Body of pancreas (tissue), 4 donors: ENCODE data around the gene LYRM1. TPM values are rescaled to one million over a fixed set of nuclear protein-coding genes. Genes with fewer than 3 reads are reported as not detected.
A peak's percentile ranks its signal among the peaks of the same experiment; 100 is the strongest.

Source experiments
- ATAC-seq: fragments of 150-250 bp; one replicate; pipeline ENCODE4 v1.9.1; 2016
- DNase-seq, 4 donors: peaks; one replicate each; pipeline ENCODE4 v3.0.0-alpha.2; 2019
- H3K27ac ChIP-seq, 4 donors: fragments of 200-600 bp; sonication (generic); 1 replicate in 3 of 4; 2 replicates in 1 of 4; pipeline versions ENCODE4 v1.5.1 to v1.6.1; 2016 to 2019; ENCODE audit warnings: mild to moderate bottlenecking in 1 of 4, mixed read lengths in 1 of 4, moderate library complexity in 1 of 4
- H3K27me3 ChIP-seq, 2 donors: fragments of 200-600 bp; sonication (generic); one replicate each; pipeline ENCODE4 v1.6.0; 2016; ENCODE audit warnings: mild to moderate bottlenecking in 1 of 2
- H3K36me3 ChIP-seq, 2 donors: fragments of 200-600 bp; sonication (generic); replicated peaks in 1 of 2; 2 replicates each; pipeline ENCODE4 v1.5.1; 2016; ENCODE audit warnings: low read depth in 2 of 2; ENCODE audit not compliant: insufficient read depth in 1 of 2
- H3K4me1 ChIP-seq: fragments of 200-600 bp; sonication (generic); one replicate; pipeline ENCODE4 v1.6.0; 2016
- H3K4me3 ChIP-seq, 2 donors: fragments of 200-600 bp; sonication (generic); 1 replicate in 1 of 2; 2 replicates in 1 of 2; pipeline ENCODE4 v1.5.1; 2016 to 2019
- H3K9me3 ChIP-seq, 3 donors: fragments of 200-600 bp; sonication (generic); 1 replicate in 2 of 3; 2 replicates in 1 of 3; pipeline ENCODE4 v1.5.1; 2016
- POLR2A ChIP-seq, 3 donors: fragments of 450-650 bp; IDR thresholded peaks; one replicate each; pipeline ENCODE4 v1.6.1; 2016; ENCODE audit warnings: antibody characterized with exemption in 3 of 3, mild to moderate bottlenecking in 2 of 3
- WGBS, 2 donors: methylation state at CpG; one replicate each; pipeline ENCODE4 v1.1.5; 2017; 5-methylcytosine and 5-hydroxymethylcytosine counted together
- intact Hi-C: fragments of 100-400 bp; cut with DNase I; formaldehyde crosslinking; loops from one replicate; pipeline ENCODE4 v1.15.1; 2023
- total RNA-seq, 2 donors: library from RNA; depleted of rRNA; stranded (reverse); fragments of >200 nt; gene quantifications; one replicate each; pipeline ENCODE4 v1.1.0, GENCODE V29; 2016
- TF ChIP-seq, protein P1 (sequence below), 7 experiments: fragments of 450-650 bp in 4 of 7; fragments of 200-600 bp in 3 of 7; sonication (generic) in 3 of 7; IDR thresholded peaks; one replicate each; pipeline ENCODE4 v1.5.1; 2016 to 2019; ENCODE audit warnings: antibody characterized with exemption in 7 of 7

Gene LYRM1, protein sequence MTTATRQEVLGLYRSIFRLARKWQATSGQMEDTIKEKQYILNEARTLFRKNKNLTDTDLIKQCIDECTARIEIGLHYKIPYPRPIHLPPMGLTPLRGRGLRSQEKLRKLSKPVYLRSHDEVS
- total RNA-seq = 10 to 100 TPM; 13.5 to 18.9 TPM

DNA sequence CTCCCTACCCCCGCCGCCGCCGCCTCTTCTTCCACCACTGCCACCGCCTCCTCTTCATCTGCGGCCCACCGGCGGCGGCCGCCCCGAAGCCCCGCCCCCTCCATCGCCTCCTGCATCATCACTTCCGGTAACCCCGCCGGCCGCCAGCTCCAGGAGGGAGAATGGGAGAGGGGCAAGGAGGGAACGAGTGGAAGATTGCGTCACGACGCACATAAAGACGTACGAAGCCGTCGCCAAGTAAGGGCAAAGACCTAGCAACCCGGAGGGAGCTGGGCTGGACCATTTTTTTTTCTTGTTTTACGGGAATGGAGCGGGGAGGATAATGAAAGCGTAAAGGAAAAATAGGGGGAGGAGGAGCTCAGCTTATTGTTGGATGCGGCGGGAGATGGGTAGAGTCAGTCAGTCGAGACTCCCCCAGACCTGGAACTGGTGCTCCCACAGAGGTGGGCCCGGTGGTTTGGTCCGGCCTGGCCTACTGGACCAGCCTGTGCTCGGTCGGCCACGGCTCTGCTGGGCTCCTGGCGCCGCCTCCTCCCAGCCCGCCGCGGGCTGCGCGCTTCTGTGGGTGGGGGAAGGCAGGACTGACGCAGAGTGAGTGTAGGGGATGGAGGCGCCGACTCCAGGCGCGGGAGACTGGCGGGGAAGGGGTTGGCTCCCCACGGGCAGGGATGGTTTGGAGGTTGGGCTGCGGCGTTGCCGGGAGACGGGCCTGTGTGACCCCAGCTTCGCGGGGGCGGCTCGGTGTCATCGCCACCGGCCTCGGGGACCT, at the start of gene LYRM1, which contains the start of gene DCUN1D3:
TSS of gene LYRM1 (plus strand) at position 473 of the 769 bp plus-strand sequence. CDS start 14,785 bp downstream, outside the sequence.
TSS of gene DCUN1D3 (minus strand) at position 60 of the 769 bp plus-strand sequence. CDS start 37,820 bp downstream, outside the sequence.
- DNase-seq = peak; percentile 94 to 98 (median 96)
- ATAC-seq = peak; percentile 92
- intact Hi-C loops = loop anchor here (10.0 kb wide), 1 partner anchor 46 kb away; no protein-coding TSS in a partner anchor
- WGBS, 2 donors = 0 to 1% methylated on average over 23 to 61 of the region's 62 CpGs
- Histone ChIP-seq H3K4me1 (peaks cover 71% of the 10 kb centered on the region), H3K4me3 (peak within 1 kb of the TSS; percentile 45 to 59), H3K36me3 (no peaks in the 10 kb centered on the region), H3K9me3 (no peaks in the 10 kb centered on the region), H3K27me3 (no peaks in the 10 kb centered on the region), H3K27ac (peak within 1 kb of the TSS; percentile 90 to 97 (median 95))
- TF ChIP-seq POLR2A (IDR thresholded peaks at IDR 0.05) = peak; percentile 87 to 95 (median 94)
- TF ChIP-seq, protein P1, sequence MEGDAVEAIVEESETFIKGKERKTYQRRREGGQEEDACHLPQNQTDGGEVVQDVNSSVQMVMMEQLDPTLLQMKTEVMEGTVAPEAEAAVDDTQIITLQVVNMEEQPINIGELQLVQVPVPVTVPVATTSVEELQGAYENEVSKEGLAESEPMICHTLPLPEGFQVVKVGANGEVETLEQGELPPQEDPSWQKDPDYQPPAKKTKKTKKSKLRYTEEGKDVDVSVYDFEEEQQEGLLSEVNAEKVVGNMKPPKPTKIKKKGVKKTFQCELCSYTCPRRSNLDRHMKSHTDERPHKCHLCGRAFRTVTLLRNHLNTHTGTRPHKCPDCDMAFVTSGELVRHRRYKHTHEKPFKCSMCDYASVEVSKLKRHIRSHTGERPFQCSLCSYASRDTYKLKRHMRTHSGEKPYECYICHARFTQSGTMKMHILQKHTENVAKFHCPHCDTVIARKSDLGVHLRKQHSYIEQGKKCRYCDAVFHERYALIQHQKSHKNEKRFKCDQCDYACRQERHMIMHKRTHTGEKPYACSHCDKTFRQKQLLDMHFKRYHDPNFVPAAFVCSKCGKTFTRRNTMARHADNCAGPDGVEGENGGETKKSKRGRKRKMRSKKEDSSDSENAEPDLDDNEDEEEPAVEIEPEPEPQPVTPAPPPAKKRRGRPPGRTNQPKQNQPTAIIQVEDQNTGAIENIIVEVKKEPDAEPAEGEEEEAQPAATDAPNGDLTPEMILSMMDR (IDR thresholded peaks at IDR 0.05) = no peak

DNA sequence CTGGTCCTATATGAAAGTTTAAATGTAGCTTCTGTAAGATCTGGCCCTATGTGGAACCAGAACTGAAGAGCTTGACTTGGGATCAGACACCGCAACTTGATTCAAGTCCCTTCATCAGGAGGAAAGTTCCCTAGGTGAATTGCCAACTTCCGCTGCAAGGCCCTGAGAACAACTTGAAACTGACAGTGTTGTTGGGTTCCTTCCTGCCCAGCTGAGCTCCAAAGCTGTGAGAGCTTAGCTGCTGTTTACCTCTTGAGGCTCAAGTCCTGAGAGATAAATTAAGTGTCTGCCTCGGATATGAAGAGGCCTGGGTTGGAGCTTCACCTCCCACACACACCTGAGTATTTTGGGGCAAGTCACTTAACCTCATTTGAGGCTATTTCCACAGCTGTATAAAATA, 49.6 kb upstream of the LYRM1 start:
- peak overlapping the region in 3 of 4 donors; percentile 29 to 72 (median 57) for H3K27ac ChIP-seq
- ATAC-seq = no peak
- 77 to 78% methylated on average over 3 of the region's 3 CpGs for WGBS, 2 donors
- no peaks in the 10 kb centered on the region for H3K27me3 ChIP-seq
- no peaks in the 10 kb centered on the region for H3K9me3 ChIP-seq
- no peak for DNase-seq
- no peak for TF ChIP-seq POLR2A (IDR thresholded peaks at IDR 0.05)
- TF ChIP-seq, protein P1 (IDR thresholded peaks at IDR 0.05) = no peak
- H3K36me3 ChIP-seq = no peaks in the 10 kb centered on the region
- H3K4me1 ChIP-seq = peaks cover 20% of the 10 kb centered on the region
- intact Hi-C loops = loop anchor here (10.0 kb wide), 1 partner anchor 54 kb away; the partner anchor contains the start of genes DCUN1D3 and LYRM1
- no peak overlapping the region for H3K4me3 ChIP-seq

DNA sequence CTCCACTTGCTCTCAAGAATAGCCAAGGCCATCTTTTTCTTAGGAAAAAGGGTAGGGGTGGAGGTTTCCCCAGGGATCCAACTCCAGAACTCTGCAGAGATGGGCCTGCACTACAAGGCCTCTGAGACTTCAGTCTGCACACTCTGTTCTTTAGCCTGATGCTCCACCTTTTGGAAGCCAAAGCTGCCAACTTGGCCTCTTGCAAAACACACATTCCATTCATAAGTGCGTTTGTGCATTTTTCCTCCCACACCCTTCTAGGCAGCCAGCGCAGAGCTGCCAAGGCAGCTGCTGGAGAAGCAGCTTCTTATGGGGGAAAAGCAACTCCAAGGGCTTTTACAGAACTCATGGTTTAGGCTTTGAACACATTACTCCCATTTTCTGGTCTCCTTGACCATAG, 49.0 kb upstream of the LYRM1 start:
- DNase-seq = peak; percentile 53 to 76 (median 64)
- intact Hi-C loops = loop anchor here (10.0 kb wide), 1 partner anchor 53 kb away; the partner anchor contains the start of genes DCUN1D3 and LYRM1
- Histone ChIP-seq H3K4me1 (peaks cover 20% of the 10 kb centered on the region), H3K36me3 (no peaks in the 10 kb centered on the region), H3K27me3 (no peaks in the 10 kb centered on the region), H3K4me3 (no peak overlapping the region), H3K9me3 (no peaks in the 10 kb centered on the region), H3K27ac (peak overlapping the region in 3 of 4 donors; percentile 29 to 72 (median 57))
- WGBS, 2 donors = 32 to 36% methylated on average over 2 of the region's 2 CpGs
- ATAC-seq = peak; percentile 84
- TF ChIP-seq, protein P1 (IDR thresholded peaks at IDR 0.05) = peak in 1 of 7 experiments; percentile 6
- peak in 2 of 3 donors; percentile 22 to 41 for TF ChIP-seq POLR2A (IDR thresholded peaks at IDR 0.05)

DNA sequence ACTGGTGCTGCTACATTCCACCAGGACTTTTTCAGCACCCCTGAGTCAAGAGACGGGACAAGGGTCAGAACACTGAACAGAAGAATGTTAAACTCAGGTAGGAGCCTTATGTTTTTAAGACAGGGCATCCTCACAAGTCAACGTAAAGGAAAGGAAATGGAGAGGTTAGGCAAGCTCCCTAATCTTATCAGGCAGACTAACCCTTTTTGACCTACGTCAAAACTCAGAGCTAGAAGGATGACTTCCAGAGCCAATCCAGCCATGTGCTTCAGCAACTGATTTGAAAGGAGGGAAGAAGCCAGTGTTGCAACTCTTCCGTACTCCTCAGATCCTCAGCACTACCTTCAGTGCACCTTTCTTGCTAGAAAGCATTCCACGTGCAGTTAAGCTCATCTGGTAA, 47.4 kb upstream of the LYRM1 start:
- intact Hi-C loops = loop anchor here (10.0 kb wide), 1 partner anchor 52 kb away; the partner anchor contains the start of genes DCUN1D3 and LYRM1
- 73 to 76% methylated on average over 5 of the region's 5 CpGs for WGBS, 2 donors
- ATAC-seq (no peak), DNase-seq (no peak)
- no peak overlapping the region for H3K27ac ChIP-seq
- no peak overlapping the region for H3K4me3 ChIP-seq
- TF ChIP-seq POLR2A (IDR thresholded peaks at IDR 0.05) = no peak
- TF ChIP-seq, protein P1 (IDR thresholded peaks at IDR 0.05) = no peak
- H3K4me1 ChIP-seq = peaks cover 20% of the 10 kb centered on the region
- no peaks in the 10 kb centered on the region for H3K9me3 ChIP-seq
- H3K36me3 ChIP-seq = no peaks in the 10 kb centered on the region
- H3K27me3 ChIP-seq = no peaks in the 10 kb centered on the region
